Thyroid gland (tissue), 4 donors: ENCODE measurements around the gene NLK. TPM values are rescaled to one million over a fixed set of nuclear protein-coding genes. Genes with fewer than 3 reads are reported as not detected.
"Not testable (repeated sequence)": the region's sequence is repeated elsewhere in the genome, so short reads cannot be mapped to it uniquely, and the experiment has no call there.

Experiments
- DNase-seq, 2 donors: peaks; one replicate each; pipeline ENCODE4 v3.0.0-alpha.2; 2019
- H3K27ac ChIP-seq, 3 donors: fragments of 200-600 bp; sonication (generic); 1 replicate in 2 of 3; 2 replicates in 1 of 3; pipeline ENCODE4 v1.5.1; 2016 to 2019; ENCODE audit warnings: mild to moderate bottlenecking in 1 of 3, moderate library complexity in 1 of 3
- H3K27me3 ChIP-seq: fragments of 200-600 bp; sonication (generic); one replicate; pipeline ENCODE4 v1.5.1; 2019
- H3K36me3 ChIP-seq, 2 donors: fragments of 200-600 bp; sonication (generic); one replicate each; pipeline ENCODE4 v1.5.1; 2016 to 2019
- H3K4me1 ChIP-seq, 2 donors: fragments of 200-600 bp; sonication (generic); one replicate each; pipeline ENCODE4 v1.5.1; 2017 to 2019
- H3K4me3 ChIP-seq, 3 donors: fragments of 200-600 bp; sonication (generic); replicated peaks in 1 of 3; 1 replicate in 2 of 3; 2 replicates in 1 of 3; pipeline ENCODE4 v1.5.1; 2016; ENCODE audit warnings: mild to moderate bottlenecking in 1 of 3
- H3K9me3 ChIP-seq: fragments of 200-600 bp; sonication (generic); one replicate; pipeline ENCODE4 v1.5.1; 2017
- CTCF ChIP-seq, 6 experiments: fragments of 200-600 bp in 3 of 6; fragments of 450-650 bp in 3 of 6; sonication (generic) in 3 of 6; IDR thresholded peaks; one replicate each; pipeline ENCODE4 v1.5.1; 2016 to 2019; ENCODE audit warnings: antibody characterized with exemption in 6 of 6, mild to moderate bottlenecking in 2 of 6, inconsistent platforms in 1 of 6, moderate library complexity in 1 of 6
- POLR2A ChIP-seq, 2 donors: fragments of 450-650 bp; IDR thresholded peaks; one replicate each; pipeline ENCODE4 v1.6.1; 2017; ENCODE audit warnings: antibody characterized with exemption in 2 of 2, mild to moderate bottlenecking in 2 of 2, moderate library complexity in 1 of 2
- WGBS, 2 donors: methylation state at CpG; one replicate each; pipeline ENCODE4 v1.1.5; 2017; 5-methylcytosine and 5-hydroxymethylcytosine counted together
- intact Hi-C: fragments of 100-400 bp; cut with DNase I; formaldehyde crosslinking; loops from one replicate; pipeline ENCODE4 v1.15.1; 2023
- total RNA-seq, 4 donors: library from RNA; depleted of rRNA; stranded (reverse); fragments of >200 nt; gene quantifications; one replicate each; pipeline ENCODE4 v1.2.3, GENCODE V29; 2016

NLK gene
- total RNA-seq, 4 donors from 2014 or later = 37.7 to 54.2 (median 46.0) TPM

- TF ChIP-seq CTCF (IDR thresholded peaks at IDR 0.05) (no peak), POLR2A (IDR thresholded peaks at IDR 0.05) (no peak)
- WGBS, 2 donors = 12 to 15% methylated on average over 22 of the region's 22 CpGs
- peak overlapping the region in 2 of 3 donors; percentile 18 to 24 for H3K4me3 ChIP-seq
These were observed 185.8 kb downstream of the NLK start for GRCh38 chr17:28228109-28228840.

GRCh38 chr17:28228986-28229729 lies 186.7 kb downstream of the NLK start:
- no peak for DNase-seq
- no peak for TF ChIP-seq POLR2A (IDR thresholded peaks at IDR 0.05)
- no peak for TF ChIP-seq CTCF (IDR thresholded peaks at IDR 0.05)
- Histone ChIP-seq H3K36me3 (no peaks in the 10 kb centered on the region), H3K9me3 (no peaks in the 10 kb centered on the region), H3K4me1 (peaks cover 22 to 36% of the 10 kb centered on the region in 2 donors), H3K4me3 (no peak overlapping the region), H3K27me3 (no peaks in the 10 kb centered on the region), H3K27ac (peak overlapping the region in 1 of 3 donors; percentile 61)
- intact Hi-C loops = no loop called here
- 83 to 88% methylated on average over 4 of the region's 4 CpGs for WGBS, 2 donors

More at GRCh38 chr17:28228109-28228840, 185.8 kb downstream of the NLK start:
- peak in 1 of 2 donors; percentile 18 for DNase-seq
- H3K4me1 ChIP-seq = peaks cover 20 to 34% of the 10 kb centered on the region in 2 donors
- H3K27me3 ChIP-seq = no peaks in the 10 kb centered on the region
- no peaks in the 10 kb centered on the region for H3K9me3 ChIP-seq
- no peaks in the 10 kb centered on the region for H3K36me3 ChIP-seq
- H3K27ac ChIP-seq = peak overlapping the region; percentile 56 to 61 (median 59)
- intact Hi-C loops = no loop called here

GRCh38 chr17:28230011-28230410 lies 187.5 kb downstream of the NLK start:
- WGBS, 2 donors = 60 to 73% methylated on average over 7 of the region's 7 CpGs
- DNase-seq = no peak
- H3K27me3 ChIP-seq = no peaks in the 10 kb centered on the region
- H3K36me3 ChIP-seq = no peaks in the 10 kb centered on the region
- H3K4me3 ChIP-seq = no peak overlapping the region
- H3K27ac ChIP-seq = no peak overlapping the region
- H3K4me1 ChIP-seq = peaks cover 30 to 44% of the 10 kb centered on the region in 2 donors
- intact Hi-C loops = no loop called here
- no peaks in the 10 kb centered on the region for H3K9me3 ChIP-seq
- TF ChIP-seq CTCF (IDR thresholded peaks at IDR 0.05) = no peak
- TF ChIP-seq POLR2A (IDR thresholded peaks at IDR 0.05) = no peak

- DNase-seq, H3K9me3 ChIP-seq, H3K4me3 ChIP-seq, H3K36me3 ChIP-seq, intact Hi-C loops, H3K27me3 ChIP-seq: not testable (repeated sequence)
- Histone ChIP-seq H3K27ac (peak overlapping the region in 2 of 3 donors; percentile 69 to 95), H3K4me1 (peaks cover 36 to 50% of the 10 kb centered on the region in 2 donors)
- peak in 3 of 6 experiments; percentile 17 to 21 (median 18) for TF ChIP-seq CTCF (IDR thresholded peaks at IDR 0.05)
- 41 to 50% methylated on average over 6 of the region's 6 CpGs for whole genome bisulfite sequencing, 2 donors
These were observed 188.1 kb downstream of the NLK start for GRCh38 chr17:28230607-28231006.

- Histone ChIP-seq H3K4me3 (peak overlapping the region in 1 of 3 donors; percentile 44), H3K27ac (peak overlapping the region; percentile 61 to 95 (median 69)), H3K4me1 (peaks cover 44 to 54% of the 10 kb centered on the region in 2 donors)
- WGBS, 2 donors = 46 to 69% methylated on average over 5 of the region's 5 CpGs
- H3K36me3 ChIP-seq, intact Hi-C loops, H3K9me3 ChIP-seq, H3K27me3 ChIP-seq: not testable (repeated sequence)
- peak; percentile 25 to 68 for DNase-seq
These were observed 189.1 kb downstream of the NLK start for GRCh38 chr17:28231624-28232023.
